ENCODE measurements around the gene NRL.

DNA sequence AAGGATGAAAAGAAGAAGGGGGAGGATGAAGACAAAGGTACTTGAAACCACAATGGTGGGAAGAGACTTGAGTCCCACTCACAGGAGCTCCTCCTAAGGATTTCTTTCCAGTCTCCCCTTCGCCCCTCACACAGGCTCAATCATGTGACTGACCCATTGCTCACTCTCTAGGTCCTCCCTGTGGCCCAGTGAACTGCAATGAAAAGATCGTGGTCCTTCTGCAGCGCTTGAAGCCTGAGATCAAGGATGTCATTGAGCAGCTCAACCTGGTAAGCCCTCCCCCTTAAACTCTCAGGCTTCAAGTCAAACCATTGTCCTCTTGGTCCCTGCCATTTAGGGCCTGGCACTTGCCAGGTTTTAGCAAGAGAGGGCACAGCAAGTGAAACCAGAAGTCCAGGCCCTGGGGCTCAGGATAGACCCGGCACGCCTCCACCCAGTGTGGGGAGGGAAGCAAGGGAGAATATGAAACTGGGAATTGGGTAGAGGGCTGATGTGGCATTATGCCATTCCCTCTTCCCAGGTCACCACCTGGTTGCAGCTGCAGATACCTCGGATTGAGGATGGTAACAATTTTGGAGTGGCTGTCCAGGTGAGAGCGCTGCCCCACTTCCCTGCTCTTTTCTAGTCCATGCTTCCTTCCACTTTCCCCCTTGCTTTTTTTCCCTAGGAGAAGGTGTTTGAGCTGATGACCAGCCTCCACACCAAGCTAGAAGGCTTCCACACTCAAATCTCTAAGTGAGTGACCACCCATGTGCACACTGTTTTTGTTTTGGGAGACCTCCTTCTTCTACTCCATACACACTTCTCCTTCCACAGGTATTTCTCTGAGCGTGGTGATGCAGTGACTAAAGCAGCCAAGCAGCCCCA is 23.0 kb upstream of the NRL start:
- TF ChIP-seq, protein P1, sequence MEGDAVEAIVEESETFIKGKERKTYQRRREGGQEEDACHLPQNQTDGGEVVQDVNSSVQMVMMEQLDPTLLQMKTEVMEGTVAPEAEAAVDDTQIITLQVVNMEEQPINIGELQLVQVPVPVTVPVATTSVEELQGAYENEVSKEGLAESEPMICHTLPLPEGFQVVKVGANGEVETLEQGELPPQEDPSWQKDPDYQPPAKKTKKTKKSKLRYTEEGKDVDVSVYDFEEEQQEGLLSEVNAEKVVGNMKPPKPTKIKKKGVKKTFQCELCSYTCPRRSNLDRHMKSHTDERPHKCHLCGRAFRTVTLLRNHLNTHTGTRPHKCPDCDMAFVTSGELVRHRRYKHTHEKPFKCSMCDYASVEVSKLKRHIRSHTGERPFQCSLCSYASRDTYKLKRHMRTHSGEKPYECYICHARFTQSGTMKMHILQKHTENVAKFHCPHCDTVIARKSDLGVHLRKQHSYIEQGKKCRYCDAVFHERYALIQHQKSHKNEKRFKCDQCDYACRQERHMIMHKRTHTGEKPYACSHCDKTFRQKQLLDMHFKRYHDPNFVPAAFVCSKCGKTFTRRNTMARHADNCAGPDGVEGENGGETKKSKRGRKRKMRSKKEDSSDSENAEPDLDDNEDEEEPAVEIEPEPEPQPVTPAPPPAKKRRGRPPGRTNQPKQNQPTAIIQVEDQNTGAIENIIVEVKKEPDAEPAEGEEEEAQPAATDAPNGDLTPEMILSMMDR (IDR thresholded peaks at IDR 0.05; ENCODE audit: low read length): no peak
- no peak for TF ChIP-seq EZH2 (optimal IDR thresholded peaks at IDR 0.05; ENCODE audit: low read depth, low read length)

All from MM.1S (cell line).